ENCODE measurements around the gene IL22RA1.

The IL22RA1 gene, protein sequence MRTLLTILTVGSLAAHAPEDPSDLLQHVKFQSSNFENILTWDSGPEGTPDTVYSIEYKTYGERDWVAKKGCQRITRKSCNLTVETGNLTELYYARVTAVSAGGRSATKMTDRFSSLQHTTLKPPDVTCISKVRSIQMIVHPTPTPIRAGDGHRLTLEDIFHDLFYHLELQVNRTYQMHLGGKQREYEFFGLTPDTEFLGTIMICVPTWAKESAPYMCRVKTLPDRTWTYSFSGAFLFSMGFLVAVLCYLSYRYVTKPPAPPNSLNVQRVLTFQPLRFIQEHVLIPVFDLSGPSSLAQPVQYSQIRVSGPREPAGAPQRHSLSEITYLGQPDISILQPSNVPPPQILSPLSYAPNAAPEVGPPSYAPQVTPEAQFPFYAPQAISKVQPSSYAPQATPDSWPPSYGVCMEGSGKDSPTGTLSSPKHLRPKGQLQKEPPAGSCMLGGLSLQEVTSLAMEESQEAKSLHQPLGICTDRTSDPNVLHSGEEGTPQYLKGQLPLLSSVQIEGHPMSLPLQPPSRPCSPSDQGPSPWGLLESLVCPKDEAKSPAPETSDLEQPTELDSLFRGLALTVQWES

DNA sequence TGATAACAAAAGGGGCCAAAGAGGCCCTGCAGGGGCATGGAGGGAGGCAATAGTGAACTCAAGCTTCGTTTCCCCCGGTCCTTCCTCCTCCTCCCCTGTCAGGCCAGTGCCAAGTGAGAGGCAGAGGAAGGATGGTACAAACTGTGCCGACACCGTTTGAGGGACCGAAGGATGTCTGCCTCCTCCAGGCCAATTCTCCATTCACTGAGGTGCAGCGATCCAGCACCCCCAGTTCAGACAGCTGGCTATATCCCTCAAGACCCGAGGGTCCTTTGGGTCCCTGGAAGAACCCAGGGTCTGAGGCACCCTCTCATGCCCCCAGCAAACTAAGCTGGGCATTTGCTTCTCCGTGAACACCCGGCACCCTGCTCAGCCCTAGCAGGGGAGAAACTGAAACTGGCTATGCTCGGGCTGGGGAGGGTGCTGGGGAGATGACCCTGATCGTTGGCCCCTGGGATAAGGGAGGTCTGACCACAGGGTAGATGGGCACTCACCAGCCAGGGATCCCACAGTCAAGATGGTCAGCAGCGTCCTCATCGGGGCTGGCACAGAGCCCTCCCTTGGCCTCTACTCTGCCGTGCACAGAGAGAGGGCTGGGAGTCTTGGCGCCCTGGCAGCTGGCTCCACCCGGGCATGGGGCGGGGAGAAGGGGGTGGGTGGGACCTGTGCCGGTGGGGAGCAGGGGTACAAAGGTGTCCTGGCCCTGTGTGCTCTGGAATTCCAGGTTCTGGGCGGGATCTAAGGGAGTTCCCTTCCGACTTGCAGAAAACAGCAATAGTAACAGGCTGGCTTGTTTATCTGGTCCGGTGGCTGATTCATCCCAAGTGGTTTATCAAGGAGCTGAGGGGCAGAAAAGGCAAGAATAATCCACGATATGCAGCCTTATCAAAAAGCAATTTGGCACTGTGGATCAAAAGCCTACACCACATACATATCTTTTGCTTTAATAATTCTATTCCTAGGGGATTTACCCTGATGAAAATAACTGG lies at the start of gene IL22RA1:
IL22RA1 (minus strand) TSS at position 595 of the 989 bp plus-strand sequence; CDS start at position 537, 58 bp downstream.
- peak in 1 of 2 experiments; percentile 13 for DNase-seq

GRCh38 chr1:24191860-24192259 lies 48.9 kb upstream of the IL22RA1 start:
- DNase-seq = no peak

- DNase-seq = no peak
Observed at GRCh38 chr1:24190983-24191461, 48.1 kb upstream of the IL22RA1 start.

- DNase-seq = no peak
Observed at GRCh38 chr1:24189528-24189927, 46.6 kb upstream of the IL22RA1 start.

DNA sequence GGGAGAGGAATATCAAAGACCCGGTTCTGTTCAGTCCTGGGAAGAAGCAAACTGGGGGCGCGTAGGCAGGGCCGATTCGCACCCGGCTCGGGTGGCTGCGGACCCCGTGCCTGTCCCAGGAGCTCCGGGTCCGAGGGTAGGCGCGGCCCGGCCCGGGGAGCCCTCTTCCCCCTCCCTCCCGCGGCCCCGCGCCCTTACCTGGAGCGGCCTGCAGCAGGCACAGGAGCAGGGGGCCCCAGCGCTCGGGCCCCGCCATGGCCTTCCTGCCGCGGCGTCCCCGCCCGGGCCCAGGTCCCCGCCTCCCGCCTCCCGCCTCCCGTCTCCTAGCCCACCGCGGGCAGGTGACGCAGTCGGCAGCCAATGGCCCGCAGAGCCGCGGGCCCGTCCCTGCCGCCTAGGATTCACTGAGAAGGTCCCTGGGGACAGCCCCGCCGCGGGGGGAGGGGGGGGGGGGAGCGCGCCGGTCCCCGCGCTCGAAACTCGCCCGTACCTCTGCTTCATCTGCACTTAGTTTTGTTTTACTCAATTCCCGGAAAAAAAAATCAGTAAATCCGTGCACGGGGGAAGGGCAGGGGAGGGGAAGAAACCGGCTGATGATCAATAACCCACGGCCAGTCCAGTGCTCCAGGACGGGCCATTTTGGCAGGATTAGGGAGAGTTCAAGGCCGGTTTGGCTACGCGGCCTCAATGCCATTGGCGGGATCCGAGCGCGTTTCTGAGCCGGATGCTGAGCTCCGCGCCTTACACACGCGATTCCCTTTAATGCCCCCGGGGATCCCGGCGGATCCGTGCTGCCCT lies 44.3 kb upstream of the IL22RA1 start, which contains the start of gene IFNLR1:
IFNLR1 (minus strand) TSS at position 297 of the 798 bp plus-strand sequence; CDS start at position 256, 41 bp downstream.
- DNase-seq = peak; percentile 59 to 71

- no peak for DNase-seq
Observed at GRCh38 chr1:24186711-24186992, 43.7 kb upstream of the IL22RA1 start.

DNA sequence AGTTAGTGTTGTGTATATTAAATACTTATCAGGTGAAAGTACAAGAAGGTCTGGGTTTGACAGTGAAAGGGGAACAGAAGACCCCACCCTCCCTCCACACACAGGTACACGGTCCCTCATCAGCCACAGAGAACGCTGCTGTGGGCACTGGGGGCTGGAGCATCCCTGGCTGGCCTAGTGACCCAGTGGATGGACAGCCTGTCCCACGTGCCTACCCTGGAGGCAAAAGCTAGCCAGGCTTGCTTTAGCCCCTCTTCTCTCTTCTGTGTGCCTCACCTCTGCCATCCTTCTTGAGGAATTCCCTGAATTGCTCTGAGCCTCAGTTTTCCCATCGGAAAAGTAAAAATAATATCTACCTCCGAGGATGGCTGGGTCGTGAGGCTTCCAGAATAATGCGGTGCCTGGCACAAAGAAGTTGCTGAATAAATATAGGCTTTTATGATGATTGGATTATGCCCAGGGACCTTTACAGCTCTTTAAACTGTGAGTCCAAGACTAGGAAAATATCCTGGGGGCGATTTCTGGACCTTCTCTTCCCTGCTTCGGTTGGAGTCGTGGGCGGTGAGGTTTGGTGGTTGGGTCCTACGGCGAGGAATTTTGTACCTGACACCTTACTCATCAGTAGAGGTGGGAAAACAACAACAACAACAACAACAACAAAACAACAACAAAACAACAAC lies 43.2 kb upstream of the IL22RA1 start:
- DNase-seq = no peak

GRCh38 chr1:24185076-24185475 lies 42.1 kb upstream of the IL22RA1 start:
- no peak for DNase-seq

- DNase-seq = no peak
Observed at GRCh38 chr1:24182061-24182460, 39.1 kb upstream of the IL22RA1 start.

DNA sequence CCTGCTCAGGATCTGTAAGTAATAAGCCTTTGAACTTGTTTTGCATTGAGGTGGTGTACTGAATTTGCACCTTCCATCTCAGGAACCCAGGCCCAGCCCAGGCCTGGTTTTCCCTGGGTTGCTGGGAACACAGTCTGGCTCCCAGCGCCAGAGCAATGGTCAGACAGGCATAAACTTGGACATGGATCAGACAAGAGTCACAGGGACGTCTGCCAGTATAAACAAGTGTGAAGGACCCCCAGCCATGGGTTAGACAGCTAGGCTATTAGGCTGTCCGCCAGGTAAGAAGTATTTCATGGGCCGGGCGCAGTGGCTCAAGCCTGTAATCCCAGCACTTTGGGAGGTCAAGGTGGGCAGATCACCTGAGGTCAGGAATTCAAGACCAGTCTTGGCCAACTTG lies 38.7 kb upstream of the IL22RA1 start:
- no peak for DNase-seq

GRCh38 chr1:24180676-24181075 lies 37.7 kb upstream of the IL22RA1 start:
- DNase-seq = no peak

DNA sequence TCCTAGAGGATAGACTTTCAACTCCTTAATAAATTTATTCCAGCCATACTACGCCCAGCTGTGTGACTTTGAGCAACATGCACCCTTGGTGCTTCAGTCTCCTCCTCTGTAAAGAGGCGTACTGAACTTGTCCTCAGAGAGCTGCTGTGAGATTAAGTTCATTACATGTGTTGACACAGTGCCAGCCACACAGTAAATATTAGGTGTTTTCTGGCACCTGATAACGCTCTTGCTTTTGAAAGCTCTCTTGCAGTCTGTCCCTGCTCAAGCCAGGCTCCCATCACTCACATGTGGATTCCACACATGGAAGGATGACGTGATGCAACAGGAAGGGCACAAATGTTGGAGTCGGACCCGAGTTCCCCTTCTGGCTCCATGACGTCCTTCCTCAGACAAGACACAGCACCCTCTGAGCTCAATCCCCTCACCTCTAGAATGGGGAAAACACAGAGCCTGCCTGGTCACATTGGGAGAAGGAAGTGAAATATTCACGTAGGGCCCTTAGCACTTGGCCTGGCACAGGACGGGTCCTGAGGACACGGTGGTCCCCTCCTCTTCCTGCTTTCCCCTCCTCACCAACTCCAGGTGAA lies 36.4 kb upstream of the IL22RA1 start:
- no peak for DNase-seq

DNA sequence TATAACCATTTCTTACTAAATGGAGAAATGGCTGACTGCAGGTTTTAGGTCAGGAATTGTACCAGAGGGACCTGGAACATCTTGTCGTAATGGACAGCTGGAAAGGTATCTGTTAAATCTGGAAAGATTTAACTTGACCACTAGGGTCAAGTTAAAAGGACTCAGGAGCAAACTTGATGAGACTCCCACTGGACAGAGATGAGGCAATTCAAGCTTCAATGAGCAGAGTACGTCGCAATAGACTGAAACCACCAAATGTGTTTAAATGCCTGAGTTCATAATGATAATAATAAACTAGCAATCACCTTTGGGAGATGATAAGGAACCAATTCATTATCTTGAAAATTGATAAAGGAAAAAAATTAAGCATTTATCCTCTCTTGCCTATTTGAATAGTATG lies 35.5 kb upstream of the IL22RA1 start:
- no peak for DNase-seq

DNA sequence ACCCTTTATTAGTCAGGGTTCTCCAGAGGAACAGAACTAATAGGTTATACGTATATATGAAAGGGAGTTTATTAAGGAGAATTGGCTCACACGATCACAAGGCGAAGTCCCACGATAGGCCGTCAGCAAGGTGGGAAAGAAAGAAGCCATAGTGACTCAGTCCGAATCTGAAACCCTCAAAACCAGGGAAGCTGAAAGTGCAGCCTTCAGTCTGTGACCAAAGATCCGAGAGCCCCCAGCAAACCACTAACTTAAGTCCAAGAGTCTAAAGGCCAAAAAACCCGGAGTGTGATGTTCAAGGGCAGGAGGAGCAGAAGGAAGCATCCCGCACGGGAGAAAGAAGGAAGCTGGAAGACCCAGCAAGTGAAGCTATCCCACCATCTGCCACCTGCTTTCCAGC lies 34.2 kb upstream of the IL22RA1 start:
- DNase-seq = peak; percentile 22 to 43

DNA sequence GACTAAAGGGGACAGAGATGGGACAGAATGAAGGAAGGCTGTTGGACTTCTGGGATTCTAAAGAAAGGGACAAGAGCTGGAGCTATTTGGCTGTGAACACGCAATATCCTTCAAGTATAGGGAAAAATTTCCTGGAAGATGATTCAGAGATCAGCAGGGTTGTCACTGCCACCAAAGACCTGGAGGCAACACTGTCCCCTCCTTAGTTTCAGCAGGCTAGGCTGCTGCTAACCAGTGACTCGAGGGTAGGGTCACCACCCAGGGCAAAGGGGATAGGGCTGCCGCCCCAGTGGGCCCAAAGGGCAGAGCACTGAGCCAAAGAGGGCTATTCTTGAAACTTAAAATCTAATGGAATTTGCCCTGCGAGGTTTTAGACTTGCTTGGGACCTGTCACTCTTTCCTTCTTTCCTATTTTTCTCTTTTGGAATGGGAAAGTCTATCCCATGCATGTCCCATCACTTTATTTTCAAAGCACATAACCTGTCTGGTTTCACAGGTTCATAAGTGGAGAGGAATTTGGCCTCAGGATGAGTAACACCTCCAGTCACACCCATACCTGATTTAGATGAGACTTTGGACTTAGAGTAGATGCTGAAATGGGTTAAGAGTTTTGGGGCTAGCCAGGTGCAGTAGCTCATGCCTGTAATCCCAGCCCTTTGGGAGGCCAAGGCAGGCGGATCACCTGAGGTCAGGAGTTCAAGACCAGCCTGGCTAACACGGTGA lies 32.3 kb upstream of the IL22RA1 start:
- DNase-seq = no peak

GRCh38 chr1:24173638-24174575 lies 31.0 kb upstream of the IL22RA1 start:
- no peak for DNase-seq

DNA sequence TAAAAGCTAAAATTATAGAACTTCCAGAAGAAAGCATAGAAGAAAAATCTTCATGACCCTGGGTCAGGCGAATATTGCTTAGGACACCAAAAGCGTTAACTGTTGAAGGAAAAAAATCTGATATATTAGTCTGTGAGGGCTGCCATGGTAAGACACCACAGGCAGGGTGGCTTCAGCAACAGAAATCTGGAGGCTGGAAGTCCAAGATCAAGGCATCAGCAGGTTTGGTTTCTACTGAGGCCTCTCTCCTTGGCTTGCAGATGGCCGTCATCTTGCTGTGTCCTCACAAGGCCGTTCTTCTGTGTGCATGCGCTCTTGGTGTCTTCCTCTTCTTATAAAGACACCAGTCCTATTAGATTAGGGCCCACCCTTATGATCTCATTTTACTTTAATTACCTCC lies 29.7 kb upstream of the IL22RA1 start:
- DNase-seq = no peak

DNA sequence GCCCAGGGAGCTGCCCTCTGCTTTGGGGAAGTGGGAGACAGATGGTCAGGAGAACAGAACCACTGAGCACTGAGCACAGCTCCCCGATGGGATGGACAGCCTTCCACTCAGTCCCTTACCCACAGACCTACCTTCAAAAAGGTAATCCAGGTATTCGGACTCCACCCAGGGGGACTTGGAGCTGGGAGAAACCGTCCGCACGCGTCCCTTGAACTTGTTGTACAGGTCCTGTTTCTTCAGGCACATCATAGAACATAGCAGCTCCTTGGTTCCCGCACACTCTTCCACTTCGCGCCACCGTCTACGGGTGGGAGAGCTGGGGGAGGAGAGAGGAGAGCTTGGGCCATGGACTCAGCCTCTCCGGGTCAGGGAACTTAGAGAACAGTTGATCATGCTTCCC lies 26.3 kb upstream of the IL22RA1 start:
- no peak for DNase-seq

- no peak for DNase-seq
Observed at GRCh38 chr1:24168245-24168644, 25.3 kb upstream of the IL22RA1 start.

DNA sequence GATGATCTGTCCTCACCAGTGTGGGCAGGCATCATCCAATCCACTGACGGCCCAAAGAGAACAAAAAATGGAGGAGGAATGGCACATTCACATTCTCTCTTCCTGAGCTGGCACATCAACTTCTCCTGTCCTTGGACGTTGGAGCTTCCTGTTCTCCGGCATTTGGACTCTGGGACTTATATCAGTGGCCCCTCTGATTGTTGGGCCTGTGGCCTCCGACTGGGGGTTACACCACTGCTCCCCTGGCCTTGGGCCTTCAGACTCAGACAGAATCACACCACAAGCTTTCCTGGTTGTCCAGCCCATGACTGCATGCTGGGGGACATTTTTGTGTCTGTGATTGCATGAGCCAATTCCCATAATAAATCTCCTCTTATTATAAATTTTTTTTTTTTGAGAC lies 24.1 kb upstream of the IL22RA1 start:
- DNase-seq = no peak
